Stimulated activated CD4-positive, alpha-beta T cell treated with anti-CD3 and anti-CD28 coated beads, TNF-alpha, amount 100 ng/mL, for 24 hours (primary cell): ENCODE results near the gene TRABD.

Experiments used
- DNase-seq, 3 experiments: peaks; one replicate each; pipeline ENCODE4 v3.0.0-alpha.2; 2020; ENCODE audit warnings: low read depth in 3 of 3

Gene TRABD

GRCh38 chr22:50186761-50187523, 1.2 kb downstream of the TRABD start:
- DNase-seq: no peak

DNA sequence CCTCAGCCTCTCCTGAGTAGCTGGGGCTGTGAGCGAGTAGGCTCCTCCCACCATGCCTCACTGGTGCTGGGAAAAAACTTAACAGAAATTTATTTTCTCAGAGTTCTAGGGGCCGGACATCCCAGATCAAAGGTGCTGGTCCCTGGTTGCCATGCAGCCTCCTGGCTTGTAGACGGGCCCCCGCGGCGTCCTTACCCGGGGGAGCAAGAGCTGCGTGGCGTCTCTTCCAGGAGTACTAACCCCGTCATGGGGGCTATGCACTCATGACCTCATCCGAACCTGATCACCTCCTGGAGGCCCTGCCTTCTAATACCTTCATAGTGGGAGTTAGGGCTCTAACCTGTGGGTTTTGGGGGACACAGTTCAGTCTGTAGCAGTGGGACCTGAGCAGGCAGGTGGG, 2.6 kb downstream of the TRABD start:
- DNase-seq: no peak

GRCh38 chr22:50189184-50189848, 3.6 kb downstream of the TRABD start:
- no peak for DNase-seq

DNA sequence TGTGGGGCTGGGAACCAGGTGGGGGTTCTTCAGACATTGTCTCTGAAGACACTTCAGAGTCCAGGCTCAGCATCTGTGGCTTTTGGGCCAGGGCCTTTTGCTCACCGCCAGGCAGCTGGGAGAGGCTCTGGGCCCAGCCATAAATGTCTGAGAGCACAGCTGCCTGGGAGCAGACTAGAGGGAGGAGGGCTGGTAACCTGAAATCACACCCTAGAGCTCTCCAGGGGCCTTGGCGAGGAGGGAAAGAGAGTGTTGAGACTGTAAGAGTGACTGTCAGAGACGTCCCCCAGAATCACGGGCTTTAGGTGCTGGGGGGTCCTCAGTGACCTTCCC, 4.1 kb downstream of the TRABD start:
- DNase-seq: no peak

- peak; percentile 31 to 75 (median 51) for DNase-seq
These were observed 4.6 kb downstream of the TRABD start for GRCh38 chr22:50190182-50190940.

GRCh38 chr22:50190941-50191741, 5.4 kb downstream of the TRABD start:
- DNase-seq: peak; percentile 47 to 66 (median 48)

DNA sequence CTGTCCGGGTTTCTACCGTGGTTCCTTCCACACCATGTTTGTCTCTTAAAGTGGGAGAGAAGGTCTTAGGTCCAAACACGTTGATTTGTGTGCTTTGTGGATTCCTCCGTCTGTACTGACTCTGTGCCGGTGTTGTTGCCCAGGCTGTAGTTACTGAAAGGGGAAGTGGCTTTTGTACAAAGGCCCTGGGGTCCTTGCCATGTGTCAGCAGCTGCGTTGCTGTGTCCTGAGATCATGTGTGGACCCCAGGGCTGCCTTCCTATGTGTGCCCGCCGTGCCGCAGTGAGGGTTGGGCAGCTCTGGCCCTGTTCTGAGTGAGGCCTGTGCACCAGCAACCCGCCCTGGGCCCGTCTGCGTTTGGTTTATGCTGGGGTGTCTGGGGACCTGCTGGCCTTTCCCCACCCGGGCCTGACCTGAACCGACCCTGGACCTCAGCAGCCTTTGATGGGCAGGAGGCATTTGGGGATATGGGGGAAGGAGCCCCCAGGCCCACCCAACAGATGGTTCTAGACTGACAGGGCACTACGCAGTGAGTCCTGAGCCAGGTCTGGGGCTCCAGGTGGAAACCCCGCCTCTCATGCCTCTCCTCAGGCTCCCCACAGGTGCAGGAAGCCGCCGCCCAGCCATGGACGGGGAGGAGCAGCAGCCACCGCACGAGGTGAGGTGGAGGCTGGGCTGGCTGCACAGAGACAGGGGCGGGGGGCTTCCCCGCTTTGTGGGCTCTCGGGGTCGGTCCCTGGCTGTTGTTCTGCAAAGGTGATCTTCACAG, 6.9 kb downstream of the TRABD start:
- DNase-seq: no peak

DNA sequence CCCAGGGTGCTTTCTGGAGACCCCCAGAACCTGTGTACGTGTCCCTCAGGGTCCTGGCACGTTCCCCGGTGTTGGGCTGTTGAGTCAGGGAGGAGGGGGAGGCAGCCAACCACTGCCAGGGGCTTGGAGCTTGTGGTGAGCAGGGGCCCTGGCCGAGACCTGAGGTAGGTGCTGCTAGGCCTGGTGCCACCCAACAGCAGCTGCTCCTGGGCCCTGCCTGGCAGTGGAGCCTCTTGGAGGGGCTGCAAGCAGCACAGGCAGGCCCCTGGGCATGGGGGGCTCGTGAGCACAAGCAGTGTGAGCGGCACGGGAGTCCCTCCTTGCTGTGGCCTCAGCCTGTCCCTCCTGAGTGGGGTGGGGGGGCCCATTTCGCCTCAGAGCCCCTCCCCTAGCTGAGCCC, 7.9 kb downstream of the TRABD start:
- DNase-seq: no peak

- no peak for DNase-seq
These were observed 8.5 kb downstream of the TRABD start for GRCh38 chr22:50194037-50194805.

DNA sequence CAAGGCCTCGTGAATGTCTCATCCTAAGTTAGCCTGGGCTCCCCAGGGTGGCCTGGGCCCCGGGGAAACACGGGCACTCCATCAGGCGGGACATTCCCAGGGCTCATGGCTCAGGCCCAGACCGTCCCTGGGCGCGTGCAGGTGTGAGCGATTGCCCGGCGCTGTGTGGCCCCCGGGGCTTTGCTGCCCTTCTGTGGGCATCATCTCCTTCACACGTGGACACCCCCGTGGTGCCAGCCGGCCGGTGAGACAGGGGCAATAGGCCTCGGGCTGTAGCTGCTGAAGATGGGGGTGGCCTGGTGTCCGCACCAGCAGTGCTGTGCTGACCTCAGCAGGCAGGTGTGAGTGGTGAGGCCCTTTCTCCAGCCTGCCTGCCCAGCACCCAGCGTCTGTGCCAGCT, 10.5 kb downstream of the TRABD start:
- no peak for DNase-seq

GRCh38 chr22:50197000-50197800, 11.5 kb downstream of the TRABD start:
- DNase-seq: no peak

- DNase-seq: no peak
These were observed 12.3 kb downstream of the TRABD start for GRCh38 chr22:50197856-50198623.

- no peak for DNase-seq
These were observed 12.9 kb downstream of the TRABD start for GRCh38 chr22:50198624-50199017.

- DNase-seq: no peak
These were observed 13.6 kb downstream of the TRABD start for GRCh38 chr22:50199251-50199721.

GRCh38 chr22:50199829-50200460, 14.2 kb downstream of the TRABD start:
- DNase-seq: no peak

DNA sequence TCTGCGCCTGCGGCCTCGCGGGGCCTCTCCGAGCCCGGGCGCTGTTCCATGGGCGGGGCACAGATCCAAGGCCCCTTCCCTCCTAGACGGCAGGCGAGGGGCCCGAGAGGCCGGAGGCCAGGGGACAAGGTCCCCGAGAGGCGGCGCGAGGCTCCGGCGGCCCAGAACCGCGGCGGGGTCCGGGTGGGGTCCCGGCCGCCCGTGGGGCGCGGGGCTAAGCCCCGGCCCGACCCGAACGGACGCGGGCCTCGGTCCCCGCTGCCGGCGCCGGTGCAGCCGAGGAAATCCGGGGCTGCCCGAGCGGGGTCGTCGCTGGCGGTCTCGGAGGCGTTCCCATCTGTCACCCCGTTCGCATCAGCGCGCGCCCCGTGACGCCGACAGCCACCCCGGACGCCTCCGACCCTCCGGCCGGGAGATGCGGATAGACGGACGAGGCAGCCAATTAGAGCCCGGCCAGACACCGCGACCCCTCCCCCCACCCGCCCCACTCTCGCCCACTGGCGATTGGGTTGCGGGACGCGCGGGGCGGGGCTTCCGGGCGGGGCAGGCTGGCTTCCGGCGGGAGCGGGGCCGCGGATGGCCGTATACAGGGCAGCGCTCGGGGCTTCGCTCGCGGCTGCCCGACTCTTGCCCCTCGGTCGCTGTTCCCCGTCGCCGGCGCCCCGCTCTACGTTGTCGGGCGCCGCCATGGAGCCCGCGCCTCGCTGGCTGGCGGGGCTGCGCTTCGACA, 14.9 kb downstream of the TRABD start, which contains the start of gene SELENOO:
SELENOO (plus strand) TSS at position 551 of the 730 bp plus-strand sequence; CDS start at position 577, 26 bp downstream.
- peak; percentile 84 to 92 (median 85) for DNase-seq
